Measurements from ENCODE around the gene SRC.

GRCh38 chr20:37301558-37301957 is 44.4 kb upstream of the SRC start:
- TF ChIP-seq POLR2AphosphoS5 (IDR thresholded peaks at IDR 0.05), result no peak
- no peak for TF ChIP-seq POLR2A (IDR thresholded peaks at IDR 0.05)

All from prostate gland (tissue), 1 donor.